ENCODE results near the gene HBE1. TPM values are rescaled to one million over a fixed set of nuclear protein-coding genes. Genes with fewer than 3 reads are reported as not detected.

HBE1 gene
- total RNA-seq, 1 donor, result not detected

GRCh38 chr11:5243816-5244180 lies 25.9 kb downstream of the HBE1 start:
- no peak overlapping the region for H3K4me2 ChIP-seq (ENCODE audit: insufficient read depth, low read length)

GRCh38 chr11:5242933-5243815 lies 26.6 kb downstream of the HBE1 start:
- Histone ChIP-seq H3K4me1 (ENCODE audit: insufficient read depth, low read length) (peaks cover 2% of the 10 kb centered on the region), H3K27ac (ENCODE audit: low read depth, low read length) (no peak overlapping the region), H3K79me2 (ENCODE audit: insufficient read depth, low read length) (no peaks in the 10 kb centered on the region), H3K27me3 (ENCODE audit: insufficient read depth, low read length) (no peaks in the 10 kb centered on the region), H3K4me2 (ENCODE audit: insufficient read depth, low read length) (no peak overlapping the region), H4K20me1 (ENCODE audit: insufficient read depth, low read length) (no peaks in the 10 kb centered on the region), H3K4me3 (ENCODE audit: insufficient read depth, low read length) (no peak overlapping the region), H2AFZ (ENCODE audit: low read length) (no peak overlapping the region), H3K9me3 (ENCODE audit: low read depth, low read length) (no peaks in the 10 kb centered on the region), H3K36me3 (ENCODE audit: insufficient read depth, low read length) (no peaks in the 10 kb centered on the region)
- TF ChIP-seq CTCF (IDR thresholded peaks at IDR 0.05; ENCODE audit: extremely low read depth, low read depth, low read length), result no peak
- DNase-seq (ENCODE audit: insufficient read length, low spot score, missing footprints), result peak; percentile 62

More at GRCh38 chr11:5243816-5244180, 25.9 kb downstream of the HBE1 start:
- H3K36me3 ChIP-seq (ENCODE audit: insufficient read depth, low read length), result no peaks in the 10 kb centered on the region
- no peak overlapping the region for H2AFZ ChIP-seq (ENCODE audit: low read length)
- H3K4me1 ChIP-seq (ENCODE audit: insufficient read depth, low read length), result peaks cover 2% of the 10 kb centered on the region
- H3K27me3 ChIP-seq (ENCODE audit: insufficient read depth, low read length), result no peaks in the 10 kb centered on the region
- no peak overlapping the region for H3K4me3 ChIP-seq (ENCODE audit: insufficient read depth, low read length)
- no peak overlapping the region for H3K27ac ChIP-seq (ENCODE audit: low read depth, low read length)
- H3K79me2 ChIP-seq (ENCODE audit: insufficient read depth, low read length), result no peaks in the 10 kb centered on the region
- no peaks in the 10 kb centered on the region for H4K20me1 ChIP-seq (ENCODE audit: insufficient read depth, low read length)
- DNase-seq (ENCODE audit: insufficient read length, low spot score, missing footprints), result no peak
- no peak for TF ChIP-seq CTCF (IDR thresholded peaks at IDR 0.05; ENCODE audit: extremely low read depth, low read depth, low read length)
- no peaks in the 10 kb centered on the region for H3K9me3 ChIP-seq (ENCODE audit: low read depth, low read length)

GRCh38 chr11:5242208-5242607 lies 27.5 kb downstream of the HBE1 start:
- no peak overlapping the region for H3K4me2 ChIP-seq (ENCODE audit: insufficient read depth, low read length)
- no peak overlapping the region for H3K27ac ChIP-seq (ENCODE audit: low read depth, low read length)
- no peaks in the 10 kb centered on the region for H3K27me3 ChIP-seq (ENCODE audit: insufficient read depth, low read length)
- peaks cover 2% of the 10 kb centered on the region for H3K4me1 ChIP-seq (ENCODE audit: insufficient read depth, low read length)
- H3K36me3 ChIP-seq (ENCODE audit: insufficient read depth, low read length), result no peaks in the 10 kb centered on the region
- H3K4me3 ChIP-seq (ENCODE audit: insufficient read depth, low read length), result no peak overlapping the region
- no peak for DNase-seq (ENCODE audit: insufficient read length, low spot score, missing footprints)
- H2AFZ ChIP-seq (ENCODE audit: low read length), result no peak overlapping the region
- no peaks in the 10 kb centered on the region for H3K9me3 ChIP-seq (ENCODE audit: low read depth, low read length)
- no peak for TF ChIP-seq CTCF (IDR thresholded peaks at IDR 0.05; ENCODE audit: extremely low read depth, low read depth, low read length)
- no peaks in the 10 kb centered on the region for H4K20me1 ChIP-seq (ENCODE audit: insufficient read depth, low read length)
- H3K79me2 ChIP-seq (ENCODE audit: insufficient read depth, low read length), result no peaks in the 10 kb centered on the region

- no peaks in the 10 kb centered on the region for H3K9me3 ChIP-seq (ENCODE audit: low read depth, low read length)
- no peaks in the 10 kb centered on the region for H4K20me1 ChIP-seq (ENCODE audit: insufficient read depth, low read length)
- H3K4me1 ChIP-seq (ENCODE audit: insufficient read depth, low read length), result peaks cover 2% of the 10 kb centered on the region
- TF ChIP-seq CTCF (IDR thresholded peaks at IDR 0.05; ENCODE audit: extremely low read depth, low read depth, low read length), result no peak
- H3K36me3 ChIP-seq (ENCODE audit: insufficient read depth, low read length), result no peaks in the 10 kb centered on the region
- DNase-seq (ENCODE audit: insufficient read length, low spot score, missing footprints), result no peak
- no peaks in the 10 kb centered on the region for H3K79me2 ChIP-seq (ENCODE audit: insufficient read depth, low read length)
- no peak overlapping the region for H2AFZ ChIP-seq (ENCODE audit: low read length)
- H3K4me3 ChIP-seq (ENCODE audit: insufficient read depth, low read length), result no peak overlapping the region
- H3K27ac ChIP-seq (ENCODE audit: low read depth, low read length), result no peak overlapping the region
- H3K4me2 ChIP-seq (ENCODE audit: insufficient read depth, low read length), result no peak overlapping the region
- H3K27me3 ChIP-seq (ENCODE audit: insufficient read depth, low read length), result no peaks in the 10 kb centered on the region
These were observed 28.3 kb downstream of the HBE1 start for GRCh38 chr11:5241458-5241857.
